HL-60 (cell line): ENCODE measurements around the gene TMEM163.

Experiments used
- GABPA ChIP-seq: IDR thresholded peaks from 2 replicates; pipeline ENCODE4 v1.6.1; 2012; ENCODE audit warnings: low read depth
- POLR2AphosphoS5 ChIP-seq: IDR thresholded peaks from 2 replicates; pipeline ENCODE4 v1.6.1; 2012; ENCODE audit warnings: low read depth
- SPI1 ChIP-seq: IDR thresholded peaks from 2 replicates; pipeline ENCODE4 v1.6.1; 2012; ENCODE audit warnings: low read depth, mild to moderate bottlenecking, borderline replicate concordance
- TF ChIP-seq, protein P1 (sequence below): IDR thresholded peaks from one replicate; pipeline ENCODE4 v1.5.1; 2011; ENCODE audit warnings: low read length, control low read depth, inconsistent platforms; ENCODE audit not compliant: insufficient read depth
- TF ChIP-seq, protein P2 (sequence below): IDR thresholded peaks from 2 replicates; pipeline ENCODE4 v1.6.1; 2012; ENCODE audit warnings: low read depth; ENCODE audit not compliant: insufficient replicate concordance

DNA sequence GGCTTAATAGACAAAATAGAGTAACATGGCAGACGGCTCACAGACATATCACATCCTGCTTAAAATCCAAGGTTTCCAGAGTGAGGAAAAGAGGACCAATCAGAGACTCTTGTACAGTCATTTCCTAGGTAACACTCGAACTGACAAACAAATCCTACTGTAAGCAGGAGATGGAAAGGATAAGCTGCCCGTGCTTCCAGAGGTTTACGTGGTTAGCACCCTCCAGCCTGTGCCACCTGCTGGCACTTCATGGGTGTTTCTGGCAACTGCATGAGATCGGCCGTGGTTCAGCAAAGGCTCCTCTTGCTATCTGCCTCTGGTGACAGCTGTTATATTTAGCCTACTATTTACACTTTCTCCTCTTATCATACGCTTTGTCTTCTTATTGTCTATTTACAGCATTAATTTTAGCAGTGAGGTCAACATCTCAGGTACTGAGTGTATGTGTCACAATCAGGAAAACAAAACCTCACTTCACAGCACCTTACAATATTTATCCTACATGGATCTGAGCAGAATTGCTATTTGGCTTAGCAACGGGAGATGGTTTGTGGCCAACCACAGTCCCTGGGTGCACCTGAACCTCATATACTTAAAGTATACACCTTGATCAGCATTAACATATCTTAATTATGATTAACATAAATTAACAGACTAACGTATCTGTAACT lies 226.9 kb downstream of the TMEM163 start:
- TF ChIP-seq, protein P1, sequence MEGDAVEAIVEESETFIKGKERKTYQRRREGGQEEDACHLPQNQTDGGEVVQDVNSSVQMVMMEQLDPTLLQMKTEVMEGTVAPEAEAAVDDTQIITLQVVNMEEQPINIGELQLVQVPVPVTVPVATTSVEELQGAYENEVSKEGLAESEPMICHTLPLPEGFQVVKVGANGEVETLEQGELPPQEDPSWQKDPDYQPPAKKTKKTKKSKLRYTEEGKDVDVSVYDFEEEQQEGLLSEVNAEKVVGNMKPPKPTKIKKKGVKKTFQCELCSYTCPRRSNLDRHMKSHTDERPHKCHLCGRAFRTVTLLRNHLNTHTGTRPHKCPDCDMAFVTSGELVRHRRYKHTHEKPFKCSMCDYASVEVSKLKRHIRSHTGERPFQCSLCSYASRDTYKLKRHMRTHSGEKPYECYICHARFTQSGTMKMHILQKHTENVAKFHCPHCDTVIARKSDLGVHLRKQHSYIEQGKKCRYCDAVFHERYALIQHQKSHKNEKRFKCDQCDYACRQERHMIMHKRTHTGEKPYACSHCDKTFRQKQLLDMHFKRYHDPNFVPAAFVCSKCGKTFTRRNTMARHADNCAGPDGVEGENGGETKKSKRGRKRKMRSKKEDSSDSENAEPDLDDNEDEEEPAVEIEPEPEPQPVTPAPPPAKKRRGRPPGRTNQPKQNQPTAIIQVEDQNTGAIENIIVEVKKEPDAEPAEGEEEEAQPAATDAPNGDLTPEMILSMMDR: no peak
- no peak for TF ChIP-seq POLR2AphosphoS5
- TF ChIP-seq GABPA: no peak
- TF ChIP-seq, protein P2, sequence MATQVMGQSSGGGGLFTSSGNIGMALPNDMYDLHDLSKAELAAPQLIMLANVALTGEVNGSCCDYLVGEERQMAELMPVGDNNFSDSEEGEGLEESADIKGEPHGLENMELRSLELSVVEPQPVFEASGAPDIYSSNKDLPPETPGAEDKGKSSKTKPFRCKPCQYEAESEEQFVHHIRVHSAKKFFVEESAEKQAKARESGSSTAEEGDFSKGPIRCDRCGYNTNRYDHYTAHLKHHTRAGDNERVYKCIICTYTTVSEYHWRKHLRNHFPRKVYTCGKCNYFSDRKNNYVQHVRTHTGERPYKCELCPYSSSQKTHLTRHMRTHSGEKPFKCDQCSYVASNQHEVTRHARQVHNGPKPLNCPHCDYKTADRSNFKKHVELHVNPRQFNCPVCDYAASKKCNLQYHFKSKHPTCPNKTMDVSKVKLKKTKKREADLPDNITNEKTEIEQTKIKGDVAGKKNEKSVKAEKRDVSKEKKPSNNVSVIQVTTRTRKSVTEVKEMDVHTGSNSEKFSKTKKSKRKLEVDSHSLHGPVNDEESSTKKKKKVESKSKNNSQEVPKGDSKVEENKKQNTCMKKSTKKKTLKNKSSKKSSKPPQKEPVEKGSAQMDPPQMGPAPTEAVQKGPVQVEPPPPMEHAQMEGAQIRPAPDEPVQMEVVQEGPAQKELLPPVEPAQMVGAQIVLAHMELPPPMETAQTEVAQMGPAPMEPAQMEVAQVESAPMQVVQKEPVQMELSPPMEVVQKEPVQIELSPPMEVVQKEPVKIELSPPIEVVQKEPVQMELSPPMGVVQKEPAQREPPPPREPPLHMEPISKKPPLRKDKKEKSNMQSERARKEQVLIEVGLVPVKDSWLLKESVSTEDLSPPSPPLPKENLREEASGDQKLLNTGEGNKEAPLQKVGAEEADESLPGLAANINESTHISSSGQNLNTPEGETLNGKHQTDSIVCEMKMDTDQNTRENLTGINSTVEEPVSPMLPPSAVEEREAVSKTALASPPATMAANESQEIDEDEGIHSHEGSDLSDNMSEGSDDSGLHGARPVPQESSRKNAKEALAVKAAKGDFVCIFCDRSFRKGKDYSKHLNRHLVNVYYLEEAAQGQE: no peak
- no peak for TF ChIP-seq SPI1
